Skeletal muscle tissue (tissue), 4 donors: ENCODE measurements around the gene A2M. TPM values are rescaled to one million over a fixed set of nuclear protein-coding genes. Genes with fewer than 3 reads are reported as not detected.

Experiments
- H3K27ac ChIP-seq: one replicate; pipeline ENCODE4 v1.7.0; 2013; ENCODE audit warnings: mild to moderate bottlenecking, low read depth, low read length, inconsistent platforms
- H3K27me3 ChIP-seq, 3 donors: one replicate each; pipeline ENCODE4 v1.7.0; 2013; ENCODE audit warnings: low read length in 3 of 3; ENCODE audit not compliant: control insufficient read depth in 3 of 3, insufficient read depth in 3 of 3
- H3K36me3 ChIP-seq, 3 donors: one replicate each; pipeline ENCODE4 v1.7.0; 2013; ENCODE audit warnings: low read length in 3 of 3; ENCODE audit not compliant: control insufficient read depth in 3 of 3, insufficient read depth in 3 of 3
- H3K4me1 ChIP-seq, 3 donors: one replicate each; pipeline ENCODE4 v1.7.0; 2013; ENCODE audit warnings: low read length in 3 of 3, mild to moderate bottlenecking in 3 of 3; ENCODE audit not compliant: control insufficient read depth in 3 of 3, insufficient read depth in 3 of 3
- H3K4me3 ChIP-seq, 3 donors: one replicate each; pipeline ENCODE4 v1.7.0; 2013; ENCODE audit warnings: low read length in 3 of 3
- H3K9ac ChIP-seq, 3 donors: one replicate each; pipeline ENCODE4 v1.7.0; 2013; ENCODE audit warnings: low read length in 3 of 3, mild to moderate bottlenecking in 3 of 3, moderate library complexity in 2 of 3, low read depth in 1 of 3
- H3K9me3 ChIP-seq, 3 donors: one replicate each; pipeline ENCODE4 v1.7.0; 2013; ENCODE audit warnings: low read length in 3 of 3; ENCODE audit not compliant: control insufficient read depth in 3 of 3
- total RNA-seq: library from RNA; depleted of rRNA; stranded (reverse); fragments of >200 nt; gene quantifications from one replicate; pipeline ENCODE4 v1.2.3, GENCODE V29; 2014
- donor health status: Osteomylitis.

The A2M gene
- total RNA-seq, 1 donor from 2014 or later, result 244 TPM

- Histone ChIP-seq H3K4me1 (no peaks in the 10 kb centered on the region), H3K36me3 (peaks cover 51 to 74% (median 59%) of the 10 kb centered on the region in 3 donors), H3K9ac (no peak overlapping the region), H3K9me3 (no peaks in the 10 kb centered on the region), H3K27me3 (no peaks in the 10 kb centered on the region), H3K4me3 (no peak overlapping the region), H3K27ac (no peak overlapping the region)
Measured at GRCh38 chr12:9101018-9101687, 14.6 kb downstream of the A2M start.

- Histone ChIP-seq H3K27ac (no peak overlapping the region), H3K27me3 (no peaks in the 10 kb centered on the region), H3K36me3 (peaks cover 51 to 66% (median 56%) of the 10 kb centered on the region in 3 donors)
Measured at GRCh38 chr12:9099552-9100190, 16.0 kb downstream of the A2M start.

GRCh38 chr12:9098463-9099026 lies 17.2 kb downstream of the A2M start:
- Histone ChIP-seq H3K9ac (no peak overlapping the region), H3K36me3 (peaks cover 44 to 63% (median 47%) of the 10 kb centered on the region in 3 donors), H3K4me3 (no peak overlapping the region), H3K27me3 (no peaks in the 10 kb centered on the region), H3K9me3 (no peaks in the 10 kb centered on the region), H3K4me1 (no peaks in the 10 kb centered on the region), H3K27ac (no peak overlapping the region)

More at GRCh38 chr12:9099552-9100190, 16.0 kb downstream of the A2M start:
- Histone ChIP-seq H3K4me3 (no peak overlapping the region), H3K4me1 (no peaks in the 10 kb centered on the region), H3K9me3 (no peaks in the 10 kb centered on the region), H3K9ac (no peak overlapping the region)

GRCh38 chr12:9098115-9098452 lies 17.6 kb downstream of the A2M start:
- H3K4me3 ChIP-seq, result no peak overlapping the region
- H3K27me3 ChIP-seq, result no peaks in the 10 kb centered on the region
- peaks cover 44 to 65% (median 46%) of the 10 kb centered on the region in 3 donors for H3K36me3 ChIP-seq
- no peak overlapping the region for H3K27ac ChIP-seq
- no peaks in the 10 kb centered on the region for H3K4me1 ChIP-seq
- no peak overlapping the region for H3K9ac ChIP-seq
- H3K9me3 ChIP-seq, result no peaks in the 10 kb centered on the region

GRCh38 chr12:9096563-9097176 lies 19.0 kb downstream of the A2M start:
- Histone ChIP-seq H3K36me3 (peaks cover 45 to 68% (median 53%) of the 10 kb centered on the region in 3 donors), H3K27ac (no peak overlapping the region), H3K9ac (peak overlapping the region in 1 of 3 donors; percentile 10), H3K9me3 (no peaks in the 10 kb centered on the region), H3K4me1 (no peaks in the 10 kb centered on the region), H3K27me3 (no peaks in the 10 kb centered on the region), H3K4me3 (no peak overlapping the region)

- Histone ChIP-seq H3K36me3 (peaks cover 44 to 65% (median 54%) of the 10 kb centered on the region in 3 donors), H3K9ac (no peak overlapping the region), H3K27me3 (no peaks in the 10 kb centered on the region), H3K4me3 (no peak overlapping the region), H3K4me1 (no peaks in the 10 kb centered on the region), H3K27ac (no peak overlapping the region), H3K9me3 (no peaks in the 10 kb centered on the region)
Measured at GRCh38 chr12:9095322-9095721, 20.4 kb downstream of the A2M start.

GRCh38 chr12:9094512-9095206 lies 21.1 kb downstream of the A2M start:
- Histone ChIP-seq H3K9ac (no peak overlapping the region), H3K27ac (no peak overlapping the region), H3K4me3 (no peak overlapping the region), H3K27me3 (no peaks in the 10 kb centered on the region), H3K4me1 (no peaks in the 10 kb centered on the region), H3K9me3 (no peaks in the 10 kb centered on the region), H3K36me3 (peaks cover 45 to 67% (median 58%) of the 10 kb centered on the region in 3 donors)

GRCh38 chr12:9091891-9092598 lies 23.7 kb downstream of the A2M start:
- no peaks in the 10 kb centered on the region for H3K9me3 ChIP-seq
- no peak overlapping the region for H3K27ac ChIP-seq
- H3K9ac ChIP-seq, result no peak overlapping the region
- peaks cover 37 to 65% (median 55%) of the 10 kb centered on the region in 3 donors for H3K36me3 ChIP-seq
- H3K4me1 ChIP-seq, result no peaks in the 10 kb centered on the region
- H3K4me3 ChIP-seq, result no peak overlapping the region
- no peaks in the 10 kb centered on the region for H3K27me3 ChIP-seq

GRCh38 chr12:9090220-9090619 lies 25.5 kb downstream of the A2M start:
- Histone ChIP-seq H3K36me3 (peaks cover 31 to 60% (median 58%) of the 10 kb centered on the region in 3 donors), H3K27ac (no peak overlapping the region), H3K4me3 (no peak overlapping the region)

More at GRCh38 chr12:9090220-9090619, 25.5 kb downstream of the A2M start:
- Histone ChIP-seq H3K27me3 (no peaks in the 10 kb centered on the region), H3K9me3 (no peaks in the 10 kb centered on the region), H3K9ac (no peak overlapping the region), H3K4me1 (no peaks in the 10 kb centered on the region)
